Transverse colon (tissue), 4 donors: Measurements from ENCODE around the gene PI3.

Experiments
- CTCF ChIP-seq, 5 experiments: fragments of 200-600 bp in 3 of 5; fragments of 450-650 bp in 2 of 5; sonication (generic) in 3 of 5; IDR thresholded peaks; 1 replicate in 2 of 5; 2 replicates in 3 of 5; pipeline ENCODE4 v1.5.1; 2016 to 2017; ENCODE audit warnings: antibody characterized with exemption in 5 of 5, inconsistent platforms in 3 of 5, mild to moderate bottlenecking in 2 of 5, moderate library complexity in 1 of 5
- EP300 ChIP-seq: sonication (generic); formaldehyde crosslinking; IDR thresholded peaks from one replicate; pipeline ENCODE4 v1.6.1; 2017; ENCODE audit warnings: antibody characterized with exemption, low read depth
- POLR2A ChIP-seq: fragments of 450-650 bp; IDR thresholded peaks from one replicate; pipeline ENCODE4 v1.6.1; 2016; ENCODE audit warnings: antibody characterized with exemption, mild to moderate bottlenecking, moderate library complexity
- POLR2AphosphoS5 ChIP-seq, 3 donors: sonication (generic); formaldehyde crosslinking; IDR thresholded peaks; one replicate each; pipeline ENCODE4 v1.6.1; 2016; ENCODE audit warnings: antibody characterized with exemption in 3 of 3

DNA sequence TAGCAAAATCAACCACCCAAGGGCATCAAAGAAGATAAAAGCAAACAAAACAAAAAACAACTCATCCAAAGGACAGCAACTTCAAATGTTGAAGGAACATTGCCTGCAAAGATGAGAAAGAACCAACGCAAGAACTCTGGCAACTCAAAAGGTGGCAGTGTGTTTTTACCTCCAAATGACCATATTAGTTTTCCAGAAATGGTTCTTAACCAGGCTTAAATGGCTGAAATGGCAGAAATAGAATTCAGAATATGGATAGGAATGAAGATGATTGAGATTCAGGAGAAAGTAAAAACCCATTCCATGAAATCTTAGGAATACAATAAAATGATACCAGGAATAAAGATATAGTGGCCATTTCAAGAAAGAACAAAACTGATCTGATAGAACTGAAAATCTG is 9.8 kb upstream of the PI3 start:
- TF ChIP-seq POLR2AphosphoS5 (IDR thresholded peaks at IDR 0.05) (no peak), POLR2A (no peak), CTCF (IDR thresholded peaks at IDR 0.05) (no peak), EP300 (no peak)
